HG03457 (cell line): Measurements from ENCODE around the gene ZNF443.
A peak's percentile ranks its signal among the peaks of the same experiment; 100 is the strongest.
"Not testable (repeated sequence)": the region's sequence is repeated elsewhere in the genome, so short reads cannot be mapped to it uniquely, and the experiment has no call there.

Experiments used
- ATAC-seq: cut with Tn5 transposase; IDR thresholded peaks from one replicate; pipeline ENCODE4 v1.9.1; 2021; ENCODE audit warnings: moderate number of reproducible peaks; ENCODE audit not compliant: unreplicated experiment

The ZNF443 gene

DNA sequence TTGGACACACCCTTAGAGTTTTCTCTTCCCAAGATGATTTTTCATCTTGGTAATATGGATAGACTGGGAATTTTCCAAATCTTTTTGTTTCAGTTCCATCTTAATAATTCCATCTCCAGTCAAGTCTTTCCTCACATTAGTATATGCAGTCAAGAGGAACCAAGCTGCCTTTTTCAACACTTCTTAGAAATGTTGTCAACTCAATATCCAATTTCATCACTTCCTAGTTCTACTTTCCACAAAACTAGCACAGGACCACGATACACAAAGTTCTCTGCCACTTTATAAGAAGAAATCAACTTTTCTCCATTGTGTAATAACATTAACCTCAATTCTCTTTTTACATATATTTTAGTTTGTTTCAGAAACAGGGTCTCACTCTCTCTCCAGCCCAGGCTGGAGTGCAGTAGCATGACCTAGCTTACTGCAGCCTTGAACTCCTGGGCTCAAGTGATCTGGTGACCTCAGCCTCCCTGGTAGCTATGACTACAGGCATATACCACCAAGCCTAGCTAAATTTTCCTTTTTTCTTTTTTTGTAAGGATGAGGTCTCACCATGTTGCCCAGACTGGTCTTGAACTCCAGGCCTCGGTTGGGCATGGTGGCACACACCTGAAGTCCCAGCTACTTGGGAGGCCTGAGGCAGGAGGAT lies 15.5 kb downstream of the ZNF443 start:
- no peak for ATAC-seq

DNA sequence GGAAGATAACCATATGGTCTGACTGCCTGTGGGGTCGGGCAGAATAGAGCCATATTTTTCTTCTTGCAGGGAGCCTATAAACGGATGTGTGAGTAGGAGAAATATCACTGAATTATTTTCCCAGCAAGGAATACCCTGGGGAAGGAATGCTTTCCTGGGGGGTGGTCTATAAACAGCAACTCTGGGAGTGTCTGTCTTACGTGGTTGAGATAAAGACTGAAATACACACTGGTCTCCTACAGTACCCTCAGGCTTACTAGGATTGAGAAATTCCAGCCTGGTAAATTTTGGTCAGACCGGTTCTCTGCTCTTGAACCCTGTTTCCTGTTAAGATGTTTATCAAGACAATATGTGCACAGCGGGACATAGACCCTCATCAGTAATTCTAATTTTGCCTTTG lies 23.5 kb downstream of the ZNF443 start:
- ATAC-seq: not testable (repeated sequence)

DNA sequence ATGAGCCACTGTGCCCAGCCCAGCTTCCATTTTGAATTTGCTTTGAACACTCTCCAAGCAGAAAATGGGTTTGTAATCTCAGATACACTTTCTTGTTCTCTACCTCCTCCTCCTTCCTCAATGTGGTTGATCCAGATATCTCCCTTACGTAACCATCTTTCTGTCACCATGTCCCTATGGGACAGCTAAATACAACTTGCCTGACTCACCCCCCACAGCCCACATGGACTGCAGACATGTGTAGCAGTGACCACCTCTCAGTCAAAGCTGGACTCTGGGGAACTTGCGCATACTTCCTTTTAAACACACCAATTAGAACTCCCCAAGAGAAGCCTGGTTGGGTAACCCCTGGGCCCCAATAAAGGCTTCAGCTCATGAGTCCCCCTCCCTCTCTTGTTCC lies 28.9 kb downstream of the ZNF443 start:
- ATAC-seq: no peak

- peak; percentile 63 for ATAC-seq
Observed at GRCh38 chr19:12400633-12401502, 40.0 kb downstream of the ZNF443 start, which contains the start of gene ZNF799. Gene ZNF799, minus strand, starts transcription at chr19:12401271. Its CDS starts 201 bp downstream, at chr19:12401070.

DNA sequence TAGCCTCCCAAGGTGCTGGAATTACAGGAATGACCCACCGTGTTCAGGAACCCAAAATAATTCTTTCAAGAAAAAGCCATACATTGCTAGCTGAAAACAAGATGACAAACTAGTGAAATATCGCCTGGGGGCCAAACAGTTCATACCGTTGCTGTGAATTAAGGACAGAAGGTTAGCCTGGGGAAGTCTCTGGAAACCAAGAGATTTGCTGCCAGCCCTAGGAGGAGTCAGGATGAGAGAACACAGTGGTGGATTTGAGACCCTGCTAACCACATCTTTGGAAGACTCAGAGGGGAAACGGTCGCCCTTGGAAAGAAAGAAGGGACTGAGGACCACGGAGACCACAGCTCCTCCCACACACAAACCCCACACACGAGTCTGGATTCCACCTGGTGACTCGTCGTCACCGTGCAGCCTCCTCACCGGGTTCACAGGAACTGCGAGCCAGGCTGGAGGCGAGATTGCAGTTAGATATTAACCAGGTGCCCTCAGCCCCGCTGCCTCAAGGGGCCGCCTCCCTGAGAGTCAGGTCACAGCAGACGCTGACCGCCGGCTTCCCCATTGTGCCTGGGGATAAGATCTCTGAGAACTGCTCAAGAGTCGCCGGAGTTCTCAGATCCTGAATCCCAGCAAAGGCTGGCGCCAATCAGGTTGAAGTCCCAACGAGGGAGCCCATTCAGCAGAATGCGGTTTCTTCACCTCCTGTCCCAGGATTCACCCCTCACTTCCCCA lies 40.8 kb downstream of the ZNF443 start:
- ATAC-seq: peak; percentile 27

- not testable (repeated sequence) for ATAC-seq
Observed at GRCh38 chr19:12391148-12391547, 49.7 kb downstream of the ZNF443 start.

DNA sequence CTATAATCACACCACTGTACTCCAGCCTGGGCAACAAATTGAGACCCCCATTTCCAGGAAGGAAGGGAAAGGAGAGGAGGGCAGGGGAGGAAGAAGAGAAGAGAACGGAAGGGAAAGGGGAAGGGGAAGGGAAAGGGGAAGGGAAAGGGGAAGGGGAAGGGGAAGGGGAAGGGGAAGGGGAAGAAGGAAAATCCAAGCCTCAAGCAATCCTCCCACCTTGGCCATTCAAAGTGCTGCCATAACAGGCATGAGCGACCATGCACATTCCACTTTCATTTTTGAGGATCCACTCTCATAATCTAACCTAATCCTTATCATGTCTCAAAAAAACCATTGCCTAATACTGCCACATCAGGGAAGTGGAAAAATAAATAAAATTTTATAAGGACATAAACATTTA lies 54.5 kb downstream of the ZNF443 start:
- ATAC-seq: not testable (repeated sequence)

DNA sequence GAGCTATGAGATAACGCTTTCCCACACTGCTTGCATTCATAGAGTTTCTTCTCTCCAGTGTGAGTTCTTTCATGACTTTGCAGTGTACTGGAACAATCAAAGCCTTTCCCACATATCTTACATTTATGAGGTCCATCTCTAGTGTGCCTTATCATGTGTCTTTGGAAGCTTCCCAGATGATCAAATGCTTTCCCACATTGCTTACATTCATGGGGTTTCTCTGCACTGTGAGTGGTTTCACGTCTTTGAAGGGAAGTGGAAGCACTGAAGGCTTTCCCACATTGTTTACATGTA lies 60.4 kb downstream of the ZNF443 start:
- ATAC-seq: no peak

- ATAC-seq: no peak
Observed at GRCh38 chr19:12379732-12380443, 60.9 kb downstream of the ZNF443 start.
